ENCODE data around the gene CTBP2.

DNA sequence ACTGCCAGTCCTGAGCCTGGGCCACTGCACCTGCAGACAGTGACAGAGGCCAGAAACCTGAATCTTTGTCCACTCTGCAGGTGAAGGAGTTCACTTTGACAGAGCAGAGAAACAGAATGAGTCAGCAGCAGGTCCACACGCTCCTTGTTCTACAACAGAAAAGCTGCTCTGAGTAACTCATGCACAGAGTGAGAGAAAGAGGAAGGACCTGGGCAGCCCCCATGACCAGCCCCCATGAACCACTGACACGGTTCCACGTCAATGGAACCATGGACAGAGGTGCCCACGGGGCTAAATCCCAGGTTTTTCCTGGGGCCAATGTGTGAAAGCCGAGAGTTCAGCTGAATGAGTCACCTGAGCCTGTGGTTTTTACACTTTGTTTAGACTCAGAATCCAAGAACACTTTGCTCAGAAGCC lies 40.8 kb upstream of the CTBP2 start:
- no peak for TF ChIP-seq EZH2 (IDR thresholded peaks at IDR 0.05; ENCODE audit: low read length)
- TF ChIP-seq, protein P1, sequence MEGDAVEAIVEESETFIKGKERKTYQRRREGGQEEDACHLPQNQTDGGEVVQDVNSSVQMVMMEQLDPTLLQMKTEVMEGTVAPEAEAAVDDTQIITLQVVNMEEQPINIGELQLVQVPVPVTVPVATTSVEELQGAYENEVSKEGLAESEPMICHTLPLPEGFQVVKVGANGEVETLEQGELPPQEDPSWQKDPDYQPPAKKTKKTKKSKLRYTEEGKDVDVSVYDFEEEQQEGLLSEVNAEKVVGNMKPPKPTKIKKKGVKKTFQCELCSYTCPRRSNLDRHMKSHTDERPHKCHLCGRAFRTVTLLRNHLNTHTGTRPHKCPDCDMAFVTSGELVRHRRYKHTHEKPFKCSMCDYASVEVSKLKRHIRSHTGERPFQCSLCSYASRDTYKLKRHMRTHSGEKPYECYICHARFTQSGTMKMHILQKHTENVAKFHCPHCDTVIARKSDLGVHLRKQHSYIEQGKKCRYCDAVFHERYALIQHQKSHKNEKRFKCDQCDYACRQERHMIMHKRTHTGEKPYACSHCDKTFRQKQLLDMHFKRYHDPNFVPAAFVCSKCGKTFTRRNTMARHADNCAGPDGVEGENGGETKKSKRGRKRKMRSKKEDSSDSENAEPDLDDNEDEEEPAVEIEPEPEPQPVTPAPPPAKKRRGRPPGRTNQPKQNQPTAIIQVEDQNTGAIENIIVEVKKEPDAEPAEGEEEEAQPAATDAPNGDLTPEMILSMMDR (optimal IDR thresholded peaks at IDR 0.05 in 1 of 3, IDR thresholded peaks at IDR 0.05 in 1 of 3, conservative IDR thresholded peaks at IDR 0.05 in 1 of 3; ENCODE audit: extremely low read depth in 1 of 3, insufficient read depth in 2 of 3, low read length in 3 of 3), result no peak

Data from keratinocyte (primary cell).